HepG2 (cell line): Measurements from ENCODE around the gene SCNM1. TPM values are rescaled to one million over a fixed set of nuclear protein-coding genes. Genes with fewer than 3 reads are reported as not detected.

Source experiments
- HIVEP1 ChIP-seq: sonication (generic); formaldehyde crosslinking; IDR thresholded peaks from 2 replicates; pipeline ENCODE4 v1.4.0; 2020; ENCODE audit warnings: mild to moderate bottlenecking, missing genetic modification reagents
- KMT2B ChIP-seq: IDR thresholded peaks from 2 replicates; pipeline ENCODE4 v1.6.1; 2016; ENCODE audit warnings: missing genetic modification reagents, missing compliant biosample characterization
- PCBP1 ChIP-seq: fragments of 200-400 bp; formaldehyde crosslinking; IDR thresholded peaks from 2 replicates; pipeline ENCODE4 v1.6.1; 2017; ENCODE audit warnings: mild to moderate bottlenecking, low read depth, low read length, borderline replicate concordance
- PHB2 ChIP-seq: fragments of 450-650 bp; IDR thresholded peaks from 2 replicates; pipeline ENCODE4 v1.6.1; 2018; ENCODE audit not compliant: partially characterized antibody
- SNAI1 ChIP-seq: sonication (generic); formaldehyde crosslinking; IDR thresholded peaks from 2 replicates; pipeline ENCODE4 v1.5.0; 2020; ENCODE audit warnings: mild to moderate bottlenecking, missing genetic modification reagents, borderline replicate concordance
- ZBTB38 ChIP-seq: sonication (generic); formaldehyde crosslinking; IDR thresholded peaks from 2 replicates; pipeline ENCODE4 v1.5.1; 2020; ENCODE audit warnings: mild to moderate bottlenecking, missing genetic modification reagents
- ZBTB42 ChIP-seq: sonication (generic); formaldehyde crosslinking; IDR thresholded peaks from 2 replicates; pipeline ENCODE4 v1.5.0; 2020; ENCODE audit warnings: mild to moderate bottlenecking, missing genetic modification reagents
- ZNF264 ChIP-seq: sonication (generic); formaldehyde crosslinking; IDR thresholded peaks from 2 replicates; pipeline ENCODE4 v1.4.0; 2020; ENCODE audit warnings: missing genetic modification reagents
- ZNF292 ChIP-seq: sonication (generic); formaldehyde crosslinking; IDR thresholded peaks from 2 replicates; pipeline ENCODE4 v1.8.1; 2022; ENCODE audit warnings: mild to moderate bottlenecking, low read depth, missing genetic modification reagents, borderline replicate concordance
- ZNF746 ChIP-seq: sonication (generic); formaldehyde crosslinking; IDR thresholded peaks from 2 replicates; pipeline ENCODE4 v1.8.0; 2022; ENCODE audit warnings: mild to moderate bottlenecking, missing genetic modification reagents
- ZNF777 ChIP-seq: sonication (generic); formaldehyde crosslinking; IDR thresholded peaks from 2 replicates; pipeline ENCODE4 v1.4.0; 2020; ENCODE audit warnings: missing genetic modification reagents
- ZNF792 ChIP-seq: IDR thresholded peaks from 2 replicates; pipeline ENCODE4 v1.6.1; 2016
- ZSCAN25 ChIP-seq: sonication (generic); formaldehyde crosslinking; IDR thresholded peaks from 2 replicates; pipeline ENCODE4 v1.8.0; 2022; ENCODE audit warnings: mild to moderate bottlenecking, missing genetic modification reagents
- polyA plus RNA-seq, 8 experiments: library from polyadenylated mRNA; depleted of rRNA in 3 of 8; stranded (reverse) in 7 of 8; unstranded in 1 of 8; fragments of >200 nt; fragmentation: Illumina TruSeq in 4 of 8; extraction: Trizol in 4 of 8; gene quantifications; 2 replicates each; pipeline versions ENCODE4 v1.2.1 to v1.2.3, GENCODE V29; 2011 to 2016; ENCODE audit warnings: low read depth in 4 of 8, missing spikeins in 1 of 8, mixed read lengths in 1 of 8; ENCODE audit not compliant: insufficient read depth in 1 of 8
- total RNA-seq, 5 experiments: library from RNA; depleted of rRNA; stranded (reverse); fragments of >200 nt; fragmentation: Illumina TruSeq; extraction: Trizol; gene quantifications; 2 replicates each; pipeline ENCODE4 v1.2.3, GENCODE V29; 2016; ENCODE audit warnings: low read depth in 1 of 5
- TF ChIP-seq, protein P1 (sequence below): sonication (generic); formaldehyde crosslinking; IDR thresholded peaks from 2 replicates; pipeline ENCODE4 v1.5.0; 2020; ENCODE audit warnings: missing genetic modification reagents, mild to moderate bottlenecking, borderline replicate concordance
- TF ChIP-seq, protein P2 (sequence below): sonication (generic); formaldehyde crosslinking; IDR thresholded peaks from 2 replicates; pipeline ENCODE4 v1.5.0; 2020; ENCODE audit warnings: mild to moderate bottlenecking, missing genetic modification reagents, borderline replicate concordance
- TF ChIP-seq, protein P3 (sequence below): sonication (generic); formaldehyde crosslinking; IDR thresholded peaks from 2 replicates; pipeline ENCODE4 v1.5.1; 2020; ENCODE audit warnings: mild to moderate bottlenecking, missing genetic modification reagents, moderate library complexity
- TF ChIP-seq, protein P4 (sequence below): sonication (generic); formaldehyde crosslinking; IDR thresholded peaks from 2 replicates; pipeline ENCODE4 v1.8.1; 2023; ENCODE audit warnings: mild to moderate bottlenecking, inconsistent platforms, moderate library complexity, missing genetic modification reagents, borderline replicate concordance
- TF ChIP-seq, protein P5 (sequence below): sonication (generic); formaldehyde crosslinking; IDR thresholded peaks from 2 replicates; pipeline ENCODE4 v1.4.0; 2020; ENCODE audit warnings: missing genetic modification reagents, borderline replicate concordance

Gene SCNM1
- total and polyA plus RNA-seq, 2 of the 13 experiments (the other 11 are each of a cell fraction or from before 2014, with no cell fraction given) = 16.3 to 31.5 TPM

DNA sequence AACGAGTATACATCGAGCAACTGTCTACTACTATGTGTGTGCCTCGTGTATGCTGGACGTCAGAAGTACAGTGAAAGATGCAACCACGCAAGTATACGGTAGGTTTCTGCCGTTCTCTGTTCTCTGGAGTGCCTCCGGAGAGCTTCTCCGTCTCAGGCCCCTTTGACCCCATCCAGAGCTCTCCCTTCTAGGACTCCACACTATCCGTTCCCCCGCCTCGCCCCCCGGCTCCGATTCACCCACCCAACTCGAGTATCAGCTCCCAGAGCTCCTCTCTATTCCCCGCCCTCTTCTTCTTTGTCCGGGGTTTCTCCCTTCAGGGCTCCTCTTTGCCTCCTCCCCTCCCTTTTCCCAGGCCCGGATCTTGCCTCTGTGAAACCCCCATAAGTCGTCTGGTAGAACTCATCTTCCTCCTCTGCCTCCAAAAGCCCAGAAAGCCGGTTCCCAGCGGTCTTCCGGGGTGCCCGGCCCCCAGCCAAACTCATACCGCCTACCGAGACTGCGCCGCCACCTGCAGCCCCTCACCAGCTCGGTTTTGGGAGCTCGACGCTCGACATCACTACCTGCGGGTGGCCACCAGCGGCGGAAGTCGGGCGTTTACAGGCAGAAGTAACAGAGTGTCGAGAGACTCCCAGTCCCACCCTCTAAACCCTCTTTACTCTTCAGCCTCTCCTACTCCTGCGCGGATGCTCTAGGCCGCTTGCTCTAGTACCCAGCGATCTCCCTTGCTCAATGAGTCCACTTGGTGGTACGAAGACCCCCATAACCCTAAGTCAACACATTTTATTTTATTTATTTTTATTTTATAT, 23.9 kb downstream of the SCNM1 start, which contains the start of gene VPS72 (continued):
- TF ChIP-seq, protein P1, sequence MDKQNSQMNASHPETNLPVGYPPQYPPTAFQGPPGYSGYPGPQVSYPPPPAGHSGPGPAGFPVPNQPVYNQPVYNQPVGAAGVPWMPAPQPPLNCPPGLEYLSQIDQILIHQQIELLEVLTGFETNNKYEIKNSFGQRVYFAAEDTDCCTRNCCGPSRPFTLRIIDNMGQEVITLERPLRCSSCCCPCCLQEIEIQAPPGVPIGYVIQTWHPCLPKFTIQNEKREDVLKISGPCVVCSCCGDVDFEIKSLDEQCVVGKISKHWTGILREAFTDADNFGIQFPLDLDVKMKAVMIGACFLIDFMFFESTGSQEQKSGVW (CRISPR knock-in tag) = no peak
- TF ChIP-seq ZSCAN25 (no peak), PHB2 (no peak), ZNF777 (0 out of 2 replicates have a peak, but pooled peaks have one; percentile 29), SNAI1 (CRISPR knock-in tag) (0 out of 2 replicates have a peak, but pooled peaks have one; percentile 40), PCBP1 (peak; percentile 40; the same call in 1 of the 2 replicates), HIVEP1 (0 out of 2 replicates have a peak, but pooled peaks have one; percentile 57), KMT2B (CRISPR knock-in tag) (peak; percentile 93), ZNF746 (no peak), ZNF264 (CRISPR knock-in tag) (peak; percentile 68; the same call in 1 of the 2 replicates), ZNF292 (CRISPR knock-in tag) (peak; percentile 50; the same call in 1 of the 2 replicates), ZBTB38 (CRISPR knock-in tag) (peak; percentile 65; the same call in 1 of the 2 replicates), ZNF792 (CRISPR knock-in tag) (peak; percentile 93), ZBTB42 (no peak)
- TF ChIP-seq, protein P2, sequence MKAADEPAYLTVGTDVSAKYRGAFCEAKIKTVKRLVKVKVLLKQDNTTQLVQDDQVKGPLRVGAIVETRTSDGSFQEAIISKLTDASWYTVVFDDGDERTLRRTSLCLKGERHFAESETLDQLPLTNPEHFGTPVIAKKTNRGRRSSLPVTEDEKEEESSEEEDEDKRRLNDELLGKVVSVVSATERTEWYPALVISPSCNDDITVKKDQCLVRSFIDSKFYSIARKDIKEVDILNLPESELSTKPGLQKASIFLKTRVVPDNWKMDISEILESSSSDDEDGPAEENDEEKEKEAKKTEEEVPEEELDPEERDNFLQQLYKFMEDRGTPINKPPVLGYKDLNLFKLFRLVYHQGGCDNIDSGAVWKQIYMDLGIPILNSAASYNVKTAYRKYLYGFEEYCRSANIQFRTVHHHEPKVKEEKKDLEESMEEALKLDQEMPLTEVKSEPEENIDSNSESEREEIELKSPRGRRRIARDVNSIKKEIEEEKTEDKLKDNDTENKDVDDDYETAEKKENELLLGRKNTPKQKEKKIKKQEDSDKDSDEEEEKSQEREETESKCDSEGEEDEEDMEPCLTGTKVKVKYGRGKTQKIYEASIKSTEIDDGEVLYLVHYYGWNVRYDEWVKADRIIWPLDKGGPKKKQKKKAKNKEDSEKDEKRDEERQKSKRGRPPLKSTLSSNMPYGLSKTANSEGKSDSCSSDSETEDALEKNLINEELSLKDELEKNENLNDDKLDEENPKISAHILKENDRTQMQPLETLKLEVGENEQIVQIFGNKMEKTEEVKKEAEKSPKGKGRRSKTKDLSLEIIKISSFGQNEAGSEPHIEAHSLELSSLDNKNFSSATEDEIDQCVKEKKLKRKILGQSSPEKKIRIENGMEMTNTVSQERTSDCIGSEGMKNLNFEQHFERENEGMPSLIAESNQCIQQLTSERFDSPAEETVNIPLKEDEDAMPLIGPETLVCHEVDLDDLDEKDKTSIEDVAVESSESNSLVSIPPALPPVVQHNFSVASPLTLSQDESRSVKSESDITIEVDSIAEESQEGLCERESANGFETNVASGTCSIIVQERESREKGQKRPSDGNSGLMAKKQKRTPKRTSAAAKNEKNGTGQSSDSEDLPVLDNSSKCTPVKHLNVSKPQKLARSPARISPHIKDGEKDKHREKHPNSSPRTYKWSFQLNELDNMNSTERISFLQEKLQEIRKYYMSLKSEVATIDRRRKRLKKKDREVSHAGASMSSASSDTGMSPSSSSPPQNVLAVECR (CRISPR knock-in tag) = peak; percentile 92
- TF ChIP-seq, protein P3, sequence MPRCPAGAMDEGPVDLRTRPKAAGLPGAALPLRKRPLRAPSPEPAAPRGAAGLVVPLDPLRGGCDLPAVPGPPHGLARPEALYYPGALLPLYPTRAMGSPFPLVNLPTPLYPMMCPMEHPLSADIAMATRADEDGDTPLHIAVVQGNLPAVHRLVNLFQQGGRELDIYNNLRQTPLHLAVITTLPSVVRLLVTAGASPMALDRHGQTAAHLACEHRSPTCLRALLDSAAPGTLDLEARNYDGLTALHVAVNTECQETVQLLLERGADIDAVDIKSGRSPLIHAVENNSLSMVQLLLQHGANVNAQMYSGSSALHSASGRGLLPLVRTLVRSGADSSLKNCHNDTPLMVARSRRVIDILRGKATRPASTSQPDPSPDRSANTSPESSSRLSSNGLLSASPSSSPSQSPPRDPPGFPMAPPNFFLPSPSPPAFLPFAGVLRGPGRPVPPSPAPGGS (CRISPR knock-in tag) = no peak
- TF ChIP-seq, protein P4, sequence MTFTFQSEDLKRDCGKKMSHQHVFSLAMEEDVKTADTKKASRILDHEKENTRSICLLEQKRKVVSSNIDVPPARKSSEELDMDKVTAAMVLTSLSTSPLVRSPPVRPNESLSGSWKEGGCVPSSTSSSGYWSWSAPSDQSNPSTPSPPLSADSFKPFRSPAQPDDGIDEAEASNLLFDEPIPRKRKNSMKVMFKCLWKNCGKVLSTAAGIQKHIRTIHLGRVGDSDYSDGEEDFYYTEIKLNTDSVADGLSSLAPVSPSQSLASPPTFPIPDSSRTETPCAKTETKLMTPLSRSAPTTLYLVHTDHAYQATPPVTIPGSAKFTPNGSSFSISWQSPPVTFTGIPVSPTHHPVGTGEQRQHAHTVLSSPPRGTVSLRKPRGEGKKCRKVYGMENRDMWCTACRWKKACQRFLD (CRISPR knock-in tag) = peak; percentile 74; the same call in 1 of the 2 replicates
- TF ChIP-seq, protein P5, sequence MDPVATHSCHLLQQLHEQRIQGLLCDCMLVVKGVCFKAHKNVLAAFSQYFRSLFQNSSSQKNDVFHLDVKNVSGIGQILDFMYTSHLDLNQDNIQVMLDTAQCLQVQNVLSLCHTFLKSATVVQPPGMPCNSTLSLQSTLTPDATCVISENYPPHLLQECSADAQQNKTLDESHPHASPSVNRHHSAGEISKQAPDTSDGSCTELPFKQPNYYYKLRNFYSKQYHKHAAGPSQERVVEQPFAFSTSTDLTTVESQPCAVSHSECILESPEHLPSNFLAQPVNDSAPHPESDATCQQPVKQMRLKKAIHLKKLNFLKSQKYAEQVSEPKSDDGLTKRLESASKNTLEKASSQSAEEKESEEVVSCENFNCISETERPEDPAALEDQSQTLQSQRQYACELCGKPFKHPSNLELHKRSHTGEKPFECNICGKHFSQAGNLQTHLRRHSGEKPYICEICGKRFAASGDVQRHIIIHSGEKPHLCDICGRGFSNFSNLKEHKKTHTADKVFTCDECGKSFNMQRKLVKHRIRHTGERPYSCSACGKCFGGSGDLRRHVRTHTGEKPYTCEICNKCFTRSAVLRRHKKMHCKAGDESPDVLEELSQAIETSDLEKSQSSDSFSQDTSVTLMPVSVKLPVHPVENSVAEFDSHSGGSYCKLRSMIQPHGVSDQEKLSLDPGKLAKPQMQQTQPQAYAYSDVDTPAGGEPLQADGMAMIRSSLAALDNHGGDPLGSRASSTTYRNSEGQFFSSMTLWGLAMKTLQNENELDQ = 0 out of 2 replicates have a peak, but pooled peaks have one; percentile 39
